HCT116 (cell line): ENCODE data around the gene IGSF3. TPM values are rescaled to one million over a fixed set of nuclear protein-coding genes. Genes with fewer than 3 reads are reported as not detected.

ENCODE experiments used
- ATAC-seq: fragments of 200-7000 bp; cut with Tn5 transposase; 2 replicates; pipeline ENCODE4 v1.9.1; 2020; ENCODE audit warnings: mild to moderate bottlenecking, moderate library complexity
- BruUV-seq: library from RNA; stranded (reverse); fragments of 400-500 nt; replicated peaks from 2 replicates; lab custom pipeline; 2021; lab: Mats Ljungman, UMichigan
- CTCF ChIA-PET: fragments of 300-600 bp; sonication (Branson Sonifier 250); formaldehyde crosslinking; loops from one replicate; lab custom pipeline; 2021; ENCODE audit warnings: antibody characterized with exemption; lab: Charles Lee
- POLR2A ChIA-PET: fragments of 300-600, 350-600 bp; sonication (Branson Sonifier 250); formaldehyde crosslinking; loops from one replicate; lab custom pipeline; 2021; ENCODE audit warnings: antibody characterized with exemption; lab: Charles Lee
- RAD21 ChIA-PET, 2 experiments: fragments of 300-600 bp; sonication (Branson Sonifier 250); formaldehyde crosslinking; loops; one replicate each; lab custom pipeline; 2023; ENCODE audit warnings: low total read pairs in 2 of 2; ENCODE audit not compliant: uncharacterized antibody in 2 of 2, unreplicated experiment in 2 of 2, low non-redundant PET in 1 of 2; lab: Charles Lee
- DNase-seq: peaks from one replicate; pipeline ENCODE4 v3.0.0-alpha.2; 2010; ENCODE audit warnings: low read depth, low spot score
- H2AFZ ChIP-seq: fragments of 200-600 bp; shearing (Covaris generic), sonication (generic); 2 replicates; pipeline ENCODE4 v1.6.1; 2017; ENCODE audit warnings: low read depth, mixed run types, mixed read lengths, antibody characterized with exemption, low read length; ENCODE audit not compliant: poor library complexity, severe bottlenecking
- H3K27ac ChIP-seq: 2 replicates; pipeline ENCODE4 v1.5.1; 2012; ENCODE audit warnings: low read depth, low read length
- H3K27me3 ChIP-seq: fragments of 200-600 bp; sonication (generic); 2 replicates; pipeline ENCODE4 v1.6.1; 2016; ENCODE audit warnings: mixed run types, low read length, mixed read lengths; ENCODE audit not compliant: insufficient read depth
- H3K36me3 ChIP-seq, 2 experiments: fragments of 200-500 bp in 1 of 2; fragments of 200-600 bp in 1 of 2; sonication (Bioruptor generic) in 1 of 2; sonication (generic) in 1 of 2; 2 replicates each; pipeline versions ENCODE4 v1.5.1 to v1.6.1; 2014 to 2016; ENCODE audit warnings: low read length in 2 of 2, inconsistent platforms in 1 of 2, mixed read lengths in 1 of 2, mixed run types in 1 of 2; ENCODE audit not compliant: insufficient read depth in 2 of 2, control insufficient read depth in 1 of 2
- H3K4me1 ChIP-seq, 2 experiments: fragments of 200-600 bp in 1 of 2; sonication (generic) in 1 of 2; 2 replicates each; pipeline versions ENCODE4 v1.5.1 to v1.6.1; 2012 to 2017; ENCODE audit warnings: low read length in 2 of 2, inconsistent platforms in 1 of 2, mild to moderate bottlenecking in 1 of 2, mixed read lengths in 1 of 2, mixed run types in 1 of 2, moderate library complexity in 1 of 2; ENCODE audit not compliant: insufficient read depth in 2 of 2, control insufficient read depth in 1 of 2
- H3K4me2 ChIP-seq: fragments of 200-600 bp; sonication (generic); 2 replicates; pipeline ENCODE4 v1.6.1; 2017; ENCODE audit warnings: mixed run types, low read length, mixed read lengths
- H3K4me3 ChIP-seq, 2 experiments: fragments of 200-600 bp in 1 of 2; sonication (generic) in 1 of 2; replicated peaks in 1 of 2; 2 replicates each; pipeline ENCODE4 v1.5.1; 2011 to 2016; ENCODE audit warnings: low read length in 2 of 2, control low read depth in 1 of 2, low read depth in 1 of 2, mild to moderate bottlenecking in 1 of 2, mixed read lengths in 1 of 2, mixed run types in 1 of 2
- H3K79me2 ChIP-seq: fragments of 200-600 bp; sonication (generic); 2 replicates; pipeline ENCODE4 v1.6.1; 2017; ENCODE audit warnings: mild to moderate bottlenecking, mixed run types, low read length, moderate library complexity, mixed read lengths; ENCODE audit not compliant: insufficient read depth
- H3K9ac ChIP-seq: fragments of 200-600 bp; sonication (generic); 2 replicates; pipeline ENCODE4 v1.6.1; 2016; ENCODE audit warnings: low read length, mixed read lengths
- H3K9me2 ChIP-seq: fragments of 200-600 bp; sonication (generic), shearing (Covaris generic); 2 replicates; pipeline ENCODE4 v1.6.1; 2017; ENCODE audit warnings: mixed run types, mild to moderate bottlenecking, moderate library complexity; ENCODE audit not compliant: insufficient read depth
- H3K9me3 ChIP-seq, 2 experiments: fragments of 200-500 bp in 1 of 2; fragments of 200-600 bp in 1 of 2; sonication (Bioruptor generic) in 1 of 2; sonication (generic) in 1 of 2; 2 replicates each; pipeline ENCODE4 v1.6.1; 2014 to 2017; ENCODE audit warnings: low read length in 2 of 2, mixed read lengths in 2 of 2, inconsistent platforms in 1 of 2, low read depth in 1 of 2, mild to moderate bottlenecking in 1 of 2, mixed run types in 1 of 2, moderate library complexity in 1 of 2; ENCODE audit not compliant: control insufficient read depth in 1 of 2, insufficient read depth in 1 of 2
- H4K20me1 ChIP-seq: fragments of 200-600 bp; sonication (generic), shearing (Covaris generic); 2 replicates; pipeline ENCODE4 v1.6.1; 2017; ENCODE audit warnings: mixed run types, mild to moderate bottlenecking, moderate library complexity; ENCODE audit not compliant: insufficient read depth
- CBX3 ChIP-seq: IDR thresholded peaks from 2 replicates; pipeline ENCODE4 v1.6.1; 2012; ENCODE audit warnings: low read depth
- CEBPB ChIP-seq: IDR thresholded peaks from 2 replicates; pipeline ENCODE4 v1.6.1; 2012; ENCODE audit warnings: low read depth
- ELF1 ChIP-seq: IDR thresholded peaks from 2 replicates; pipeline ENCODE4 v1.6.1; 2012; ENCODE audit warnings: low read depth, borderline replicate concordance
- EZH2 ChIP-seq: fragments of 200-600 bp; sonication (generic); IDR thresholded peaks from 2 replicates; pipeline ENCODE4 v1.6.1; 2017; ENCODE audit warnings: antibody characterized with exemption, mixed run types
- JUND ChIP-seq: IDR thresholded peaks from 2 replicates; pipeline ENCODE4 v1.6.1; 2012
- POLR2AphosphoS5 ChIP-seq: IDR thresholded peaks from 2 replicates; pipeline ENCODE4 v1.6.1; 2011; ENCODE audit warnings: mild to moderate bottlenecking, low read depth, low read length, moderate library complexity
- SIN3A ChIP-seq: IDR thresholded peaks from 2 replicates; pipeline ENCODE4 v1.6.1; 2012; ENCODE audit warnings: low read depth
- SP1 ChIP-seq: IDR thresholded peaks from 2 replicates; pipeline ENCODE4 v1.6.1; 2012; ENCODE audit warnings: low read depth
- TCF7L2 ChIP-seq: IDR thresholded peaks from 2 replicates; pipeline ENCODE4 v1.7.0; 2011; ENCODE audit warnings: borderline replicate concordance, inconsistent platforms; ENCODE audit not compliant: insufficient read depth, insufficient read length; ENCODE audit errors: extremely low read depth
- YY1 ChIP-seq: IDR thresholded peaks from 2 replicates; pipeline ENCODE4 v1.6.1; 2011; ENCODE audit warnings: low read length, low read depth, moderate library complexity, mild to moderate bottlenecking; ENCODE audit not compliant: insufficient replicate concordance; ENCODE audit errors: extremely low read depth
- ZFX ChIP-seq: fragments of 450-650 bp; IDR thresholded peaks from 2 replicates; pipeline ENCODE4 v1.6.1; 2017
- intact Hi-C: fragments of 100-400 bp; cut with micrococcal nuclease; formaldehyde crosslinking; loops from 2 replicates; pipeline ENCODE4 v1.10.0; 2022
- total RNA-seq: library from RNA; stranded (reverse); gene quantifications from one replicate; pipeline ENCODE4 v1.2.1, GENCODE V29; 2021; ENCODE audit not compliant: unreplicated experiment
- TF ChIP-seq, protein P1 (sequence below): IDR thresholded peaks from 2 replicates; pipeline ENCODE4 v1.6.1; 2012
- TF ChIP-seq, protein P2 (sequence below): IDR thresholded peaks from 2 replicates; pipeline ENCODE4 v1.6.1; 2011; ENCODE audit warnings: mild to moderate bottlenecking, low read length, moderate library complexity; ENCODE audit not compliant: insufficient replicate concordance; ENCODE audit errors: extremely low read depth

Gene IGSF3
- total RNA-seq, 1 experiment from 2014 or later, result 18.6 TPM

DNA sequence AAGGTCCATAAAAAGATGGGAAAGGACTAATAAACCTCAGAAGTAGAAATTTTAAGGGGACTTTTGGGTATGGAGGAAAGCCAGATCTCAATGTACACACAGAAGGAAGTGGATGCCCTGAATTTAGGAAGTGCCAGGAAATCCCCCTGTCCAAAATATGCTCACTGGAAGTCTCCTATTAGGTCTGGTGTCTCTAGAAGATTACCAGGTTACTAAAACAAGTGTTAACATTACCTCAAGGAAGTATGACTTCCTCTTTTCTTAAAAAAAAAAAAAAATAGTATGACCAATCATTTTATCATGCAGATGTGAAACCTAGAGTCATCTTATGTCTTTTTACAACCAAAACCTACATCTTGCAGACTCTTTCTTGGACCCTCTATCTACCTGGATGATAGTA, 127.4 kb downstream of the IGSF3 start:
- no peak for DNase-seq
- TF ChIP-seq EZH2, result no peak
- no peak for TF ChIP-seq JUND
- TF ChIP-seq CBX3, result no peak
- TF ChIP-seq SP1, result no peak
- no peak for TF ChIP-seq ELF1
- TF ChIP-seq, protein P1, sequence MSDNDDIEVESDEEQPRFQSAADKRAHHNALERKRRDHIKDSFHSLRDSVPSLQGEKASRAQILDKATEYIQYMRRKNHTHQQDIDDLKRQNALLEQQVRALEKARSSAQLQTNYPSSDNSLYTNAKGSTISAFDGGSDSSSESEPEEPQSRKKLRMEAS, result no peak
- TF ChIP-seq, protein P2, sequence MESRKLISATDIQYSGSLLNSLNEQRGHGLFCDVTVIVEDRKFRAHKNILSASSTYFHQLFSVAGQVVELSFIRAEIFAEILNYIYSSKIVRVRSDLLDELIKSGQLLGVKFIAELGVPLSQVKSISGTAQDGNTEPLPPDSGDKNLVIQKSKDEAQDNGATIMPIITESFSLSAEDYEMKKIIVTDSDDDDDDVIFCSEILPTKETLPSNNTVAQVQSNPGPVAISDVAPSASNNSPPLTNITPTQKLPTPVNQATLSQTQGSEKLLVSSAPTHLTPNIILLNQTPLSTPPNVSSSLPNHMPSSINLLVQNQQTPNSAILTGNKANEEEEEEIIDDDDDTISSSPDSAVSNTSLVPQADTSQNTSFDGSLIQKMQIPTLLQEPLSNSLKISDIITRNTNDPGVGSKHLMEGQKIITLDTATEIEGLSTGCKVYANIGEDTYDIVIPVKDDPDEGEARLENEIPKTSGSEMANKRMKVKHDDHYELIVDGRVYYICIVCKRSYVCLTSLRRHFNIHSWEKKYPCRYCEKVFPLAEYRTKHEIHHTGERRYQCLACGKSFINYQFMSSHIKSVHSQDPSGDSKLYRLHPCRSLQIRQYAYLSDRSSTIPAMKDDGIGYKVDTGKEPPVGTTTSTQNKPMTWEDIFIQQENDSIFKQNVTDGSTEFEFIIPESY, result no peak
- TF ChIP-seq ZFX, result no peak
- TF ChIP-seq TCF7L2, result no peak
- no peak for TF ChIP-seq SIN3A
- TF ChIP-seq CEBPB, result no peak
- no peak for TF ChIP-seq POLR2AphosphoS5
- no peak for TF ChIP-seq YY1
- H3K4me1 ChIP-seq, result peaks cover 4 to 24% of the 10 kb centered on the region in 2 experiments; a peak in 3 of 4 replicates
- no peak overlapping the region for H3K9ac ChIP-seq
- H3K9me2 ChIP-seq, result no peaks in the 10 kb centered on the region
- ChIA-PET RAD21 (no interaction called here), POLR2A (interaction anchor here (1.7 kb wide), 1 partner anchor 520 kb away, joined by 3 read pairs; the partner anchor contains the start of gene TTF2), CTCF (no interaction called here)
- H3K27me3 ChIP-seq, result no peaks in the 10 kb centered on the region
- H3K4me3 ChIP-seq, result no peak overlapping the region
- no peaks in the 10 kb centered on the region for H4K20me1 ChIP-seq
- peaks cover 7 to 22% of the 10 kb centered on the region in 2 experiments; a peak in 3 of 4 replicates for H3K36me3 ChIP-seq
- H3K4me2 ChIP-seq, result no peak overlapping the region
- no peak overlapping the region for H3K27ac ChIP-seq
- no peaks in the 10 kb centered on the region for H3K9me3 ChIP-seq
- intact Hi-C loops, result no loop called here
- H3K79me2 ChIP-seq, result 0 out of 2 replicates have a peak, but pooled peaks cover under 1% of the 10 kb centered on the region
- no TSS peak for BruUV-seq
- no peak for ATAC-seq
- H2AFZ ChIP-seq, result no peak overlapping the region
